ENCODE results near the gene AP3B1. TPM values are rescaled to one million over a fixed set of nuclear protein-coding genes. Genes with fewer than 3 reads are reported as not detected.
"Not testable (repeated sequence)": the region's sequence is repeated elsewhere in the genome, so short reads cannot be mapped to it uniquely, and the experiment has no call there.

AP3B1 gene
- total RNA-seq, 1 donor from 2014 or later: 38.9 TPM

DNA sequence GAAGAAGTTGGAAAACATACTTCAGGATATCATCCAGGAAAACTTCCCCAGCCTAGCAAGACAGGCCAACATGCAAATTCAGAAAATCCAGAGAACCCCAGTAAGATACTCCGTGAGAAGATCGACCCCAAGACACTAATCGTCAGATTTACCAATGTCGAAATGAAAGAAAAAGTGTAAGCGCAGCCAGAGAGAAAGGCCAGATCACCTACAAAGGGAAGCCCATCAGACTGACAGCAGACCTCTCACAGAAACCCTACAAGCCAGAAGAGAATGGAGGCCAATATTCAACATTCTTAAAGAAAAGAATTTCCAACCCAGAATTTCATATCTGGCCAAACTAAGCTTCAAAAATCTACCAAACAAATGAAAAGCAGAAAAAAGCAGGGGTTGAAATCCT lies 227.8 kb downstream of the AP3B1 start:
- not testable (repeated sequence) for DNase-seq (ENCODE audit: low read depth in 2 of 2)

DNA sequence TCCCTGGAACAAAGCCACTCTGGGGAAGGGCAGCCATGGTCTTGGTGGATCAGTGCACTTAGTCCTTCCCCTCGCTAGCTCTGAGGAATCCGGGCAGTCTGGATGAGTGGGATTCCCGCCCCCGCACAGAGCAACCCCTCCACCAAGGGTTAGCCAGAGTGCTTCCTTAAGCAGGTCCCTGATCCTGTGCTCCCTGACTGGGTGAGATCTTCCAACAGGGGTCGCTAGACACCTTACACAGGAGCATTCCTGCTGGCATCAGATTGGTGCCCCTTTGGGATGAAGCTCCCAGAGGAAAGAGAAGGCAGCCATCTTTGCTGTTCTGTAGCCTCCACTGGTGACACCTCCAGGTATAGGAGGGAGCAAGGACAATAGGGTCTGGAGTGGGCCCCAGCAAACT lies 228.8 kb downstream of the AP3B1 start:
- no peak for DNase-seq (ENCODE audit: low read depth in 2 of 2)

DNA sequence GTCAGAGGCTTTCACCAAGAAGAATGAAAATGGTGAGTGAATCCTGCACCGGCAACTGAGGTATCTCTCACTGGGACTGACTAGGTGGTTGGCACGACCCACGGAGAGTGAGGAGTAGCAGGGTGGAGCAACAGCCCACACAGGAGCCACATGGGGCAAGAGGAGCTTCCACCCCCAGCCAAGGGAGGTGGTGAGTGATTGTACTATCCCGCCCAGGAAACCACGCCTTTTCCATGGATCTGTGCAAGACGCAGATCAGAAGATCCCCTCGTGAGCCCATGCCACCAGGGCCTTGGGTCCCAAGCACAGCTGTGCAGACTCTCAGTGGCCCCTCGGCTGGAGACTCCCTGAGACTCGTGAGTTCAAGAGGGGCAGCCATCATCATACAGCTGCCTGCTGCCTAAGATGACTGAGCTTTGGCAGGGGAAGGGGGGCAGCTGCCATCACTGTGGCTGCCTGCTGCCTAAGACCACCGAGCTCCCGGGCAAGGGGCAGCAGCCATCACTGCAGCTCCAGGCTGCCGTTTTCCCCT lies 229.5 kb downstream of the AP3B1 start:
- DNase-seq (ENCODE audit: low read depth in 2 of 2): no peak

DNA sequence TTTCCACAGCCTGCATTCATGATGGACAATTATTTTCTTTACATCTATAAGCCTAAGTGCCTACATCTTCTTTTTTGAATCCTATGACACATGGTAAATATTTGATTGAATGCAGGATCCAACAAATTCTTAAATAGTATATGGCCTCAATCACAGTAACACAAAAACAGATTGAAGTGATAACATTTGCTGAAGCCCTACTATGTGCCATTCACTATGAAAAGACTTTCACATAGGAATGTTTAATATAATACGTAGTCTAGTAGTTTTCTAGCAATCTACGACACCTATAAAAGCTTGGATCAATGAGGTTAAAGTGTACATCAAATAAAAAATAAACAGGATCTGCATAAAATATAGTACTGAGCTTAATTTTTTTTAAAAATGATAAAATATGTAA lies 231.0 kb downstream of the AP3B1 start:
- no peak for DNase-seq (ENCODE audit: low read depth in 2 of 2)

GRCh38 chr5:78062645-78063044 lies 231.9 kb downstream of the AP3B1 start:
- no peak for DNase-seq (ENCODE audit: low read depth in 2 of 2)

DNA sequence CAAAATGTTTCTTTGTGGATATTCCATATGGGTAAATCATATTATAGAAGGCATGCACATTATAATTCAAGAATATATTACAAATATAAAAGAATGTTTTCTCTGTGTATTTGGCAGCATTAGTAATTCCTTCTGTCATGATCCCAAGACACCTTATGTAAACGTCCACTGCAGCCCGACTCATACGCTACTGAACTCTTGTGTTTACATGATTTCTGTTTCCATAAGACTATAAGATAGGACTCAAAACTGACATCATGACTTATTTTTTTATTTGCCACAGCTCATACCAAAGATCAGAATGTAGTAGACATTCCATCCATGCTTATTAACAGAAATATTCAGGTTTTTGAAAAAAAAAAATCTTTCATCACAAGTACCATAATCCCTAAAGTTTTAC lies 234.1 kb downstream of the AP3B1 start:
- no peak for DNase-seq (ENCODE audit: low read depth in 2 of 2)

- DNase-seq (ENCODE audit: low read depth in 2 of 2): no peak
Observed at GRCh38 chr5:78058625-78059024, 235.9 kb downstream of the AP3B1 start.

DNA sequence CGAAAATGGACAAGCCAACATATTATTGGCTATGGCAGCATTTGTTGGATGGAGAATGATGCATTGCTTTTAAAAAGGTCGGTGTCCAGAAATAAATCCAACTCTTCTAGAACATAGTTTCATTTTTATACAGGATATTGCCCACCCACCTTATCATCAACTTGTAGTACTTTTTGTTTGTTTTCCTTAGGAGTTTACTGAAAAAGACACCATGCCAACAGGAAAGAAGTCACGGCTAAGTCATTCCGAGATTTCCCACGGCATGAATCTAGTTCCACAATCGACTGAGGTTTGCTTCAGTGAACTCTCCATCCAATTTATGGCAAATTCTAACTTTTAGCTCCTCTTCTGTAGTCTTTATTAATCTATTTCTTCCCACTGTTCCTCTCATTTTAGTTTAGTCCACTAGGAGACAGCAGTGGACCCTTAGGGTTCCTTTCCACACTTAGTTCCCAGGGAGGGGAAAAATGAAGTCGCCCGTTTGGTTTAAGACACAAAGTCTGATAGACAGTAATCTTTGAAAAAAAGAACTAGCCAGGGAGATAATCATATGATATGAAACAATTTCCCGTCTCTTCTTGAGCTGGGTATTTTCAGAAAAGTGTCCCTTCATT lies 237.5 kb downstream of the AP3B1 start:
- peak in 1 of 2 donors; percentile 78 for DNase-seq (ENCODE audit: low read depth in 2 of 2)

- no peak for DNase-seq (ENCODE audit: low read depth in 2 of 2)
Observed at GRCh38 chr5:78056053-78056452, 238.4 kb downstream of the AP3B1 start.

DNA sequence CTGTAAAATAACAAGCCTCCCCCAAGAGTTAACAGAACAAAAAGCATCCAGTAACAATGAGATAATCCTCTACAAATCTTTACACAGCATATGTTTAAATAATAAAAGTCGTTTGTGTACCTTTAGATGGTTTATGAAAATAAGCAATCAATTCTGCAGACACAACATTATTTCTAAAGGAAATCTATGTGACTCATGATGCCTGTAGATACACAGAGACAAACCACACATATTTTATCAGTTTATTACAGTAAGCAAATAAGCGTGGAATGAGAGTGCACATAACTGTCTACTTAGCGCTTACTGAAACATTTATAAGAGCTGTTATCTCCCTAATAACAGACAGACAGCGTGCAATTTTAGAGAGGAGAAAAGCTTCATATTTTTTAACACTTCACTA lies 243.6 kb downstream of the AP3B1 start:
- DNase-seq (ENCODE audit: low read depth in 2 of 2): peak in 1 of 2 donors; percentile 65

- not testable (repeated sequence) for DNase-seq (ENCODE audit: low read depth in 2 of 2)
Observed at GRCh38 chr5:78046823-78047222, 247.7 kb downstream of the AP3B1 start.

DNA sequence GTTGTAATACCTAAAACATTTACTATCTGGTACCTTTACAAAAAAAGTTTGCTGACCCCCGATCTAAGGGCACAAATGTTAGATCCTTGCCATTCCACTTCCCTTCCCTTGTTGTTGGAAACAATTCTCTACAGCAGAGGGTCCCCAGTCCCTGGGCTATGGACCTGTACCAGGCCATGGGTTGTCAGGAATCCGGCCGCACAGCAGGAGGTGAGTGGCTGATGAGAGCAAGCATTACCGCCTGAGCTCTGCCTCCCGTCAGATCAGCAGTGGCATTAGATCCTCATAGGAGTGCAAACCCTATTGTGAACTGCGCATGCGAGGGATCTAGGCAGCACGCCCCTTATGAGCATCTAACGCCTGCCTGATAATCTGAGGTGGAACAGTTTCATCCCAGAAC lies 248.5 kb downstream of the AP3B1 start:
- no peak for DNase-seq (ENCODE audit: low read depth in 2 of 2)

DNA sequence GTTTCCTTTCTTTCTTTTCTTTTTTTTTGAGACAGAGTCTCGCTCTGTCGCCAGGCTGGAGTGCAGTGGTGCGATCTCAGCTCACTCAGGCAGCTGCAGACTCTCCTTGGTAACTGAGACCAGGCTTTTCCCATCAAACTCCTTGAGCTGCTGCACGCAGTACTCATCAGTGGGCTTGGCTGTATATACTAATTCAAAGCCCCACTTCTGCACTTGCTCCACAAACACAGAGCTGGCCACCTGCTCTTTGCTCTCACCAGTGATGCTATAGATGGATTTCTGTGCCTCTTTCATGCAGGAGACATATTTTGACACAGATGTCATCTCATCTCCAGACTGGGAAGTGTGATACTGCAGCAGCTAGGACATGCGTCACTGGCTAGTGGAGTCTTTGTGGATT lies 252.7 kb downstream of the AP3B1 start:
- no peak for DNase-seq (ENCODE audit: low read depth in 2 of 2)

DNA sequence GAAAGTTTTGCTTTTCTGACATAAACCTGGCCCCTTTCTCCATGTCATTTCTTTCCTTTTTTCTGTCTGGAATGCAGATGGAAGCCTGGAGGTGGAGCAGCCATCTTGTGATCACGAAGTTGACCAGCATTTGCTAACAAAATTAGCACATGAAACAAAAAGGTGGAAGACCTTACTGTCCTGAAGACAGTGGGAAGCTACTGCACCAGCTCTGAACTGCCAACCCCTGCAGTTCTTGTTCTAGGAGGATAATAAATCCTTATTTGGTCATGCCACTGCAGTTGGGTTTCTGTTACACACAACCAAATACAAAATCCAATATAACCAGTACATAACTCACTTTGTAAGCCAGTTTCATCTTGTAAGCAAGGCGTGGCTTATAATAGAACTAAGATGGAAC lies 269.0 kb downstream of the AP3B1 start:
- DNase-seq (ENCODE audit: low read depth in 2 of 2): no peak

GRCh38 chr5:78019744-78020143 lies 274.8 kb downstream of the AP3B1 start:
- DNase-seq (ENCODE audit: low read depth in 2 of 2): no peak

- DNase-seq (ENCODE audit: low read depth in 2 of 2): no peak
Observed at GRCh38 chr5:78016863-78017529, 277.5 kb downstream of the AP3B1 start.

DNA sequence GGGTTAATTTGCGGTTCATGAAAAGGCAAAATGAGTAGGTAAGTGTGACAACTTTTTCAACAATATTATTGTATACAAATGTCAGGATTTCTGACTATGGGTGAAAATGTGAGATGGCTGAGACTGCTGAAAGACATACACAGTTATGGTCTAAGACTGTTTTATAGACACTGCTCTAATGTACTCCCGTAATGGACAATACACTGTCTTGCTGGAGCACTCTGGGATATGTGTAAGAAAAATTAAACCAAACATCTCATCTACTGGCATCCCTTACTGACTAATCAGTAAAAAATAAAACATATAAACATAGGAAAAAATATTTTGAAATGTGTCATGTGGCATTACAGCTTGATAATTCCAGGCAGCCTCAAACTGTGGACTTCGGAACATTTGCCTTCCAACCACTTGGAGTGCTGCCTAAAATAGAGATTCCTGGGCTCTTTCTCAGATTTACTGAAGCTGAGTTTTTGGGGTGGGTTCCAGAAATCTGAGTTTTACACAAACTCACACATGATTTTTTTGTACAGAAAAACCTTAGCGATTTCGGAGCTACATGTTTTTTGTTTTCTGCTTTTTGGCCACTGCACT lies 284.5 kb downstream of the AP3B1 start:
- no peak for DNase-seq (ENCODE audit: low read depth in 2 of 2)

- peak; percentile 28 to 55 for DNase-seq (ENCODE audit: low read depth in 2 of 2)
Observed at GRCh38 chr5:78008356-78008967, 286.0 kb downstream of the AP3B1 start.

DNA sequence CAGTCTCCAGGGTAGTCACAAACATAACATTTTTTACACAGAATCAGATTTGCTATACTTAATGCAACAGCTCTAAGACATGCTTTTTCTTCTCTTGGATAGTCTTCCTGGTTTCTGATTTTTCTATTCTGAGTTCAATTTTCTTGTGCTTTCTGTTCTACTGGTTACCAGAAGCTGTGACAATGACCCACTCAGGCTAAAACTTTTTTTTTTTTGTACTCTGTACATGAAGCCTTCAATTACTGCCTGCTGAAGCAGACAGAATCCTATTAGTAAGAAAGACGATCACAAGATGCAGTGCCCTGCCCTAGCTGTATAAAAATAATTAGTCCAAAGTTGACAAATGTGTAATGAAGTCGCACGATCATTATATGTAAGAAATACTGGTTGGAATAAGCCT lies 287.3 kb downstream of the AP3B1 start:
- no peak for DNase-seq (ENCODE audit: low read depth in 2 of 2)

- no peak for DNase-seq (ENCODE audit: low read depth in 2 of 2)
Observed at GRCh38 chr5:78006449-78006848, 288.0 kb downstream of the AP3B1 start.

- peak in 1 of 2 donors; percentile 52 for DNase-seq (ENCODE audit: low read depth in 2 of 2)
Observed at GRCh38 chr5:78005021-78005785, 289.3 kb downstream of the AP3B1 start.

- no peak for DNase-seq (ENCODE audit: low read depth in 2 of 2)
Observed at GRCh38 chr5:78004559-78004958, 289.9 kb downstream of the AP3B1 start.

Measured in dermis microvascular lymphatic vessel endothelial cell (primary cell).